Glomerular visceral epithelial cell (primary cell): ENCODE results near the gene SCP2.

Source experiments
- DNase-seq: peaks from one replicate; pipeline ENCODE4 v3.0.0-alpha.2; 2016; ENCODE audit errors: extremely low spot score

SCP2 gene

DNA sequence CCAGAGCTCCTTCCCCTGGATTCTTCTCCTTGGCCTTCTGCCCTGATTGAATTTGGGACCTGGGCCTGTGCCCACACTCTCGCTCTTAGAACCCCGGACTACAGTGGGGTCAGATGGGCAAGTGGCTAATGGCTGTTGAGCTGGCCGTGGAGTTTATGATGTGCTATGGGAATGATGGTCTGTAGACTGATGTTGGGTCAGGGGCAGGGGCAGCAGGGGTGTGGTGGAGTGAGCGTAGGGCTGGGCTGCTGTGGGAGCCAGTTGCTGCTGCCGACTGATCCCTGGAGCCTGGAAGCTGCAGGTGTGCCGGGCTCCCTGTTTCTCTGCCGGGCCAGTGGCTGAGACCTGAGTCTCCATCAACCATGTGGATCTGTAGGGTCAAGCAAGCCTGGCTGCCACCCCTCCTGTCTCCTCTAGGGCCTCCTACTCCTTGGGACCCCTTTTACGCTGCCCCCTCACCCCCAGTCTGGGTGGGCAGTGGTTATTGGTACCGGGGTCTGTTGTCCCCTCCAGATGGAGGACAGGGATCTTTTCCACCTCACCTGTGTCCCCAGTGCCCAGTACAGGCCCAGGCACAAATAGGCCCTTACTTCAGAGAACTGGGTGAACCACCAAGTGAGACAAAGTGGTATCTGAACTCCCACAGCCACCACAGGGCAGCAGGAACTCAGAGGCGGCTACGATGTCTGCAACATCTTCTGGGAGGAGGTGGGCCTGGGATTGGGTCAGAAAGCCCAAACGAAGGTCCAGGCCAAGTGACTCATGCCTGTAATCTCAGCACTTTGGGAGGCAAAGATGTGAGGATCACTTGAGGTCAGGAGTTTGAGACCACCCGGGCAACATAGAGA, 140.0 kb downstream of the SCP2 start:
- no peak for DNase-seq

DNA sequence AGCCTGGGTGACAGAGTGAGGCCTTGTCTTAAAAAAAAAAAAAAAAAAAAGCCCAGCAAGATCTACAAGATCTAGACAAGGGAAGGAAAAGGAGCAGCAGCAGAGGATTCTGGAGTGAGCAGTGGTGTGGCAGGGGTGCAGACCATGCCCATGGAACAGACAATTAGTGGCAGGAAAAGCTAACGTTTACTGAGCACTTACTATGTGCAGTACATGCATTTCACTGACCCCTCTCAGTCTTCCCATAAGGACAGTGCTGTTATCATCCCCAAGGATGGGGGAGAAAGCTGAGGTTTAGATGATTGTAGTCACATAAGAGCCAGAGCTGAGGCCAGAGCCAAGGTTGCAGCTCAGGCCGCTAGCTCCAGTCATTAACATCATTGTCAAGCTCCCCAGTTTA, 140.8 kb downstream of the SCP2 start:
- no peak for DNase-seq

DNA sequence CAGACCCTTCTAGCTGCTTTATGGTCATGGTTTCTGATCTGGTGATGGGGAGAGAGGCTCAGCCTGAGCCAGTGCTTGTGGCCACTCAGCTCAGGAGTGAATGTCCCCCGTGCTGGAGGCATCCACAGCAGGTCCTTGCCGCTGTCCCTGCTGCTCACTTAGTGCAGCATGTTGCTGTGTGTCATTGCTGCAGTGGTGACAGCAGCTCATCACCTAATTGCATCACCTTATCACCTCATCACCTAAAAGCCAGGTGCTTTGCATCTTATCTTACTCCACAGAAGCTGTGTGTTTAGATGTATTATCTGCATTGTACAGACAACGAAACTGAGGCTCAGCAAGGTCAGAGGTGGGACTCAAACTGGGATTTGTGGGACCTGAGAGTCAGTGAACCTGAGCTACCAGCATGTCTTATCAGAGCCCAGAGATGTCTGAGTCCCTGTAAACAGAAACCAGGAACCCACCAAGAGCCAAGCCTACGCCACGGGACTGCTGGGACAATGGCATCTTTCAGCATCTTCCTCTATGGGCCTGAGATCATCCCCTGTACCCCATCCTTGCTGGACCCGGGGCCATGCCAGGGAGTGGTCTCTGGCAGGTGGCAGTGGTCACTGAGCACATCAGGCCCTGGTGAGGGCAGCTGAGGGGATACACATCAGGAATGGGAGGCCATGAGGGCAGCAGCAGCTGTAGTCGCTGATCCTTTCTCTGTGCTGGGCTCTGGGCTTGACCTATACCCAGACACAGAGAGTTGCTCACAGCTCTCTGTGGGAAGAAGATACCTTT, 141.4 kb downstream of the SCP2 start:
- no peak for DNase-seq

DNA sequence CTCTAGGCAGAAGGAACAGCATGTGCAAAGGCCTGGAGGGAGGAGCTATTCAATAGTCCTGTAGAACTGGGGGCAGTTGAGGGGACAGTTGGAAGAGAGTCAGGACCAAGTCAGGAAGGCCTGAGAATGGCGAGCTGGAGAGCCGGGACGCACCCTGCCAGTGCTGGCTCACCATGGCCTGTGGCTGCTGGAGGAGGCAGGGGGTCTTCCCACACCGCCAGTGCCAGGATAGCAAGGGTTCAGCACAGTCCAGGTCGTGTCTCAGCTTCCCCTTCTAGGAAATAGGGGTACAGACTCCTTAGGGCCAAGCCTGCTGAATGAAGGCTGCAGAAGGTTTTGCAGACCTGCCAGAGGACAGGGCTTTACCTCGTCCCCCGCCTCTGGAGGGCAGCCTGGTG, 142.2 kb downstream of the SCP2 start:
- DNase-seq = no peak

DNA sequence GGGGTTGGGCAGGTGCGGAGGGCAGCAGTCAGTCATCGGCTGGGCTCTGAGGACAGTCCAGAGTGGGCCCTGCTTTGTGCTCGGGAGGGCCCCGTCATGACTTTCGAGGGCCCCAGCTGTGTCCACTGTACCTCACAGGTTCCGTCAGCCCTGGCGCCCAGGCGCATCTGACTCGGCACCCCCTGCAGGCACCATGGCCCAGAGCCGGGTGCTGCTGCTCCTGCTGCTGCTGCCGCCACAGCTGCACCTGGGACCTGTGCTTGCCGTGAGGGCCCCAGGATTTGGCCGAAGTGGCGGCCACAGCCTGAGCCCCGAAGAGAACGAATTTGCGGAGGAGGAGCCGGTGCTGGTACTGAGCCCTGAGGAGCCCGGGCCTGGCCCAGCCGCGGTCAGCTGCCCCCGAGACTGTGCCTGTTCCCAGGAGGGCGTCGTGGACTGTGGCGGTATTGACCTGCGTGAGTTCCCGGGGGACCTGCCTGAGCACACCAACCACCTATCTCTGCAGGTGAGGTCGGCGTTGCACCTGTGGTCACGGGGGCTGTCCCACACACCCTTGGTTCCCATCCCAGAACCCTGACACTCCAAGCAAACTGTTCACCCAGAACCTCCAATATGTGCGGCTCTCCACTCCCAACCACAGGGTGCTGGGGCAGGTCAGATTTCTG, 142.7 kb downstream of the SCP2 start:
- DNase-seq = no peak

DNA sequence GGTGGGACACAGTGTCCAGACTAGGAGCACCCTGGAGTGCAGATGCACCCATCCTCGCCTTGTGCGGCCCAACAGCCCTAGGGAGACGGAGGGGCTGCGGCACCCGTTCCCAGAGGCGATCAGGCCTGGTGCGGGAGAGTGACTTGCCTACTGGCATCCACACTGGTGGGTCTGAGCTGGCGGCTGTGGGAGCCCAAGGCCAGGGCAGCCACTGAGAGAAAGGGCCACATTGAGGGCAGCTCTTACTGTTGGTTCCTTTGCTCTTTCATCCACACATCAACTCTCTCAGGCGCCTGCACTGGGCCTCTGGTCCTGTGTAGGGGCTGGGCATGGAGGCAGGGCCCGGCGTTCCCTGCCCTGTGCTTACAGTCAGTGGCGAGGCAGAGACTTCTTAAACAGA, 143.5 kb downstream of the SCP2 start:
- no peak for DNase-seq

DNA sequence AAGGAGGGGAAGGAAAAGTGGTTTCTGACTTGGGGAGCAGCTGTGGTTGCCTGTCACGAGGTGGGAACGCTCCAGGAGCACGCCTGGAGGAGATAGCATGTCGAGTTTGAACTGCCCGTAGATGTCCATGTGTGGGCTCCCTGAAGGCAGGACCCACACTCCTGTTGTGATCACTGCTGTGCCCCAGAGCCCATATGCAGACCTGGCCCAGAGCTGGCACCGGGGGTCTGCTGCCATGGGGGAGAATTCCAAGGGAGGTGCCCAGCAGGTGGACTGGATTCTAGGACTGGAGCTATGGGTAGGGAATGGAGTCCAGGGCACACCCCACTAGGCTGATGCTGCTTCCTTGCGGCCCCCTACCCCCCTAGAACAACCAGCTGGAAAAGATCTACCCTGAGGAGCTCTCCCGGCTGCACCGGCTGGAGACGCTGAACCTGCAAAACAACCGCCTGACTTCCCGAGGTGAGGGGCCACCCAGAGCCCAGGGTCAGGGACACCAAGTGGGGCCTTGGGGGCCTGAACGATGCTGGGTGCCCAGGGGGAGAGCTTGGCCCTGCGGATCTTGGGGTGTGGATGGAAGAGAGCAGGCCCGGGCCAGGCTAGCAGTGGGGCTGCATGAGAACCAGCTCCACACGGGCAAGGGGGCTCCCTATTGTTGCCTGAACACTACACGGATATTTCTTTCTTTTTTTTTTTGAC, 144.2 kb downstream of the SCP2 start:
- no peak for DNase-seq

DNA sequence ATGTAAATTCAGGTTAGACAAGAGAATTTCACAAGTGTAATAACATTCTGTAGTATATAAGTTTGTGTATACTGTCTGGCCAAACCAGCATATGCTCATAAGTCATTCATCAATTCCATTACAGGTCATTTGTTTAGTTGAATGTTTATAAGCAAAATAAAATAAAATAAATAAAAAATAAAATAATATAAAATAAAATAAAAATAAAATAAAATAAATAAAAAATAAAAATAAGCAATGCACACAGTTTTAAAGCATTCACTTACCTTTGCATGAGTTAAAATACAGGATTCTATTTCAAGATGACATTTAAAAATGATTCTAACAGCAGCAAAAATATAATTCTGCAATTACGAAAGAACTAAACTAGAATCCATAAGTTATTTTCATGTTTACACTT, 144.8 kb downstream of the SCP2 start:
- DNase-seq = no peak

DNA sequence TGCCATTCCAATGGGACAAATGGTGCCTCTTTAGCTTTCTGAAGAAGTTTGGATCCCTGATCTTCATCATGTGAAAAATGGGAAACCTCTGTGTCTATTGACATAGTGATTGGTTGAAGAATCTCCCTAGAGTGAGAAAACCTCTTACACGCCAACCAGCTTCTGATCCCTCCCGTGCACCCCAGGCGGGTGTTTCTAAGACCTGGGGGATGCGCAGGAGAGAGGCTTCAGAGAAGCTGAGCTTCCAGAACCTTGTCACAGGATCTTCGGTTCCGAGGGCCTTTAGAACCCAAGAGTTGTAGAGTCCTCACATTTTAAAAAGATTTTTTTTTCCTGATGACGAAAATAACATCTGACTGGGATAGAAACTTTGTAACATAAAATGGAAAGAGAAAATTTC, 146.2 kb downstream of the SCP2 start:
- no peak for DNase-seq

DNA sequence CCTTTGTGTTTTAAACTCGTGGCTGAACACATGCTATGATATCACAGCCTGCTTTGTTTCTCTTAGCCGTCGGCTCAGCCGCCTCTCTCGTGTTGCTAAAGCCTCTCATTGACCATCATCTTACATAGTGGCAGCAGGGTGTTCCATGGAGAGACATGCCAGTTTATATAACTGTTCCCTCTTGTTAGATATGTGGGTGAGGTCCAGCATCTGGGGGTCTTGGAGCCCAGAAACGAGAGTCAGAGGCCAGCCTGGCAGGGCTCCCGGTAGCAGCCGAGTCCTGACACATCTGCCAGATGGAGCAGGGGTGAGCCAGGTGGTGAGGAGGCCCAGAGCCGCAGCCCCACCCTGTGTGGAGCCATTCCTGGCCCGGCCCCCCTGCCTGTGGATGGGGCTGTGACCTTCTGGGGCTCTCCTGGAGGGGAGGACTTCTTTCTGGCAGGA, 146.8 kb downstream of the SCP2 start:
- no peak for DNase-seq

DNA sequence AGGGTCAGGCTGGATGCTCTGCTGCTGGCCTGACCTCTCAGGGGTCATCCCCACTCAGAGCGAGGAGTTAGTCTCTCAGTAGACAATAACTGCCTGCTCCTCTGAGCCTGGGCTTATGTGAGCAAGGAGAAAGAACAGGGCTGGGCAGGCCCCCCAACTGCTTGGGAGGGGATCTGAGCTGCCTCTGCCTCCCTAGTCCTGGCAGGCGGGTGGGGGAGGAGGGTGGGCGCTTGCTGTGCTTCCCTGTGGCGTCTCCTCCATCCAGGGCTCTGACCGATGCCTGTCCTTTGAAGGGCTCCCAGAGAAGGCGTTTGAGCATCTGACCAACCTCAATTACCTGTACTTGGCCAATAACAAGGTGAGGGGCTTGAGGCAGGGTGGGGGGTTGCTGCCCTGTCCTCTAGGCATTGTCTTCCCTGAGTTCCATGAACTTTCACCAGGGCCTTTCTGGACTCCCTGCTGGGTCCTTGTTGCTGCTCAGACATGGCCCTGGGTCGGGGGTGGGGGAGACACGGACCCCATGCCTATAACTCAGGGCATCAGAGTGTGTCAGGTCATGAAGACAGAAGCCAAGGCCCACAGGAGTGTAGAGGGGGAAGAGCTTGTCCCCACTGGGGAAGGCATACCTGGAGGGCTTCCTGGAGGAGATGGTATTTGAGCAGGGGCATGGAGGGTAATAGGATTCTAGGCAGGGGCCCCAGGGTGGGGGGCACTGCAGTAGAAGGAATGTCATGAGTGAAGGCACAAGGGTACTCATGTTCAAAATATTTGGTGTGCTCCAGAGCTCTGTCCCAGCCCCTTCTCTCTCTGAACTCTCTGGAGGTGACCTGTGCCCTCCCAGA, 147.5 kb downstream of the SCP2 start:
- DNase-seq = no peak

DNA sequence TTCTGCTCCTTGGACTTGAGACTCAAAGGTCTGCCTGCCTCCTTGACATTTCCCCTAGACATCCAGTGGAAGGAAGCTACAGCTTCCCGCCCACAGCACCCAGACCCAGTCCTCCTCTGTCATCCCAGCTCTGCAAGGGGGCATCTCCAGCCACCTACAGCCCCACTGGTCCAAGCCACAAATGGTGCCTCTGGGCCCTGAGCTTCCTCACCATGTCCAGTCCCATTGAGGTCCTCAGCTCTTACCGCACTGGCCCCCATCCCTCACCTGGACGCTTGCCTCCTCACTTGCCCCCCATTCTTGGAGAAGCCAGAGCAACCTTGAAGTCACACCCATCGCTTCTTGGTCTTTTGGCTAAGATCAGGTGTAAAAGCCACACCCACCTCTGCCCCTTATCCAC, 148.1 kb downstream of the SCP2 start:
- no peak for DNase-seq

DNA sequence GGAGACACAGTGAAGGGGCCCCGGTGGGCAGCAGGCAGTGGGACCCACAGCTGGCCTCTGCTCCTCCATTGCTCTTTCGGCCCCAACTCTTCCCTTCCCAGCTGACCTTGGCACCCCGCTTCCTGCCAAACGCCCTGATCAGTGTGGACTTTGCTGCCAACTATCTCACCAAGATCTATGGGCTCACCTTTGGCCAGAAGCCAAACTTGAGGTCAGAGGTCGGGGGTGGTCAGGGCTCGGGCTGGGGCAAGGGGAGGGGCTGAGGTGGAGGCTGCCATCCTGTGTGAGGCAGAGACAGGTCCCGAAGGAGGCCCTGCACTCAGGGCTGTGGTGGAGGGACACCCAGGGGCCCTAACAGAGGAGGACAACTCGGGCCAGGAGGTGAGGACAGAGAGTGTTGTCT, 148.7 kb downstream of the SCP2 start:
- DNase-seq = no peak

DNA sequence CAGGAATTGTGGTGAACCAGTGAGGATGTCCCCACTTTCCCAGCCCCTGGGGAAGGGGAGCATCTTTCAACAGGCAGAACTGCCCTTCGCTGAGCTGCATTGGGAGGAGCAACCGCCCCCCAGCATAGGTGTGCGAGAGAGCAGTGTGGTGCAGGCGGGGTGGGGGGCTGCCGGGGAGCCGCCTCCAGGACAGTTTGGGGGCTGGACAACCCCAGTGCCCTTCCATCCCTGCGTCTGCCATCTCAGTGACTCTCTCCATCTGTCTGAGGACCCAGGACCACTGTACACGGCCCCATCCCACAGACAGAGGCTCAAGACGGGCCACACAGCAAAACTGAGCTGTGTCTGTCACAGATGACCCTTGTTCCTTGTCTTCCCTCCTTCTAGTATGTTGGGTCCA, 149.1 kb downstream of the SCP2 start:
- no peak for DNase-seq

DNA sequence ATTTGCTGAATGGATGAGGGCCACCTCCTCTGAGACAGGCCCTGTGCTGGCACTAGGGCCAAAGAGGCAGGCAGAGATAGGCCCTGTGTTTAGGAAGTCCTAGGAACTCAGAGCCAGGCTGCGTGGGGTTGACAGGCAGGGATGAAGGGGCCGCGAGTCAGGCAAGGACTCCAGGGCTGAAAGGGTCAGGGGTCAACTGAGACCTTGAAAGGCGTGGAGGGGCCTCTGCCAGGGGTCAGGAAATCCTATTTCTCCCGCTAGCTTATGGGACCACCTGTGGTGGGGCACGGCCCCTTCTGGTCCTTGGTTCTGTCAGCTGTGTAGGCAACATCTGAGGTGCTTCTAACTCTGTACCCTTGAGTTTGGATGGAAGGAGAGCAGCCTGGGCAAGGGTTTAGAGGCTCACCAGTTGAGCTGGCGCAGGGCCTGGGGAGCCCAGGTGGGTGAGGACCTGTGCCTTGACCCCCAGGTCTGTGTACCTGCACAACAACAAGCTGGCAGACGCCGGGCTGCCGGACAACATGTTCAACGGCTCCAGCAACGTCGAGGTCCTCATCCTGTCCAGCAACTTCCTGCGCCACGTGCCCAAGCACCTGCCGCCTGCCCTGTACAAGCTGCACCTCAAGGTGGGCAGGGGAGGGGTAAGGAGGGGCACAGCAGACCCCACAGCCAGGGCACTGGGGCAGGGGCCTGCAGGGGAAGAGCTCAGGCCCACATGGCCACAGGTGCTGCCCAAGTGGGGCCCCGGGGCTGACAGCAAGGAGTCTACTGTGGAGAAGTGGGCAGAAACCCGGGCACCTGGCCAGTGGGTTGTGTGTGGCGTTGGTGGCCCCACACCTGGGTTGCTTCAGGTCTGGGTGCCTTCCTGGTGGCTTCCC, 149.9 kb downstream of the SCP2 start:
- no peak for DNase-seq

DNA sequence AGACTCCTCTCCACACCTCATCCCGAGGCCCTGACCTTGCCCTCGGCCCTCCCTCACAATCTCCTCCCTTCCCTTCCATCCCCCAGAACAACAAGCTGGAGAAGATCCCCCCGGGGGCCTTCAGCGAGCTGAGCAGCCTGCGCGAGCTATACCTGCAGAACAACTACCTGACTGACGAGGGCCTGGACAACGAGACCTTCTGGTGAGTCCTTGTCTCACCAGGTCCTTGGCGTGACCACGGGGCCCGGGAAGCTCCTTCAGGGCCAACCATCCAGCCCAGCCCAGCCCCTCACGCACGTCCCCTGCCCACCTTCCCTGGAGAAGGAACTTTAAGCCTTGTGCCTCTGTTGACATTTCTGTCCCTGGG, 150.5 kb downstream of the SCP2 start:
- DNase-seq = no peak

DNA sequence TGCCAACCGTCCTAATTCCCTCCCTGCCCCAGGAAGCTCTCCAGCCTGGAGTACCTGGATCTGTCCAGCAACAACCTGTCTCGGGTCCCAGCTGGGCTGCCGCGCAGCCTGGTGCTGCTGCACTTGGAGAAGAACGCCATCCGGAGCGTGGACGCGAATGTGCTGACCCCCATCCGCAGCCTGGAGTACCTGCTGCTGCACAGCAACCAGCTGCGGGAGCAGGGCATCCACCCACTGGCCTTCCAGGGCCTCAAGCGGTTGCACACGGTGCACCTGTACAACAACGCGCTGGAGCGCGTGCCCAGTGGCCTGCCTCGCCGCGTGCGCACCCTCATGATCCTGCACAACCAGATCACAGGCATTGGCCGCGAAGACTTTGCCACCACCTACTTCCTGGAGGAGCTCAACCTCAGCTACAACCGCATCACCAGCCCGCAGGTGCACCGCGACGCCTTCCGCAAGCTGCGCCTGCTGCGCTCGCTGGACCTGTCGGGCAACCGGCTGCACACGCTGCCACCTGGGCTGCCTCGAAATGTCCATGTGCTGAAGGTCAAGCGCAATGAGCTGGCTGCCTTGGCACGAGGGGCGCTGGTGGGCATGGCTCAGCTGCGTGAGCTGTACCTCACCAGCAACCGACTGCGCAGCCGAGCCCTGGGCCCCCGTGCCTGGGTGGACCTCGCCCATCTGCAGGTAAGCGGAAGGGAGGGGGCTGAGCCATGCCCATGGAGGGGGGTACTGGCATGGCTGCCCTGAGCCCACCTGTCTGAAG, 151.4 kb downstream of the SCP2 start:
- DNase-seq = no peak

DNA sequence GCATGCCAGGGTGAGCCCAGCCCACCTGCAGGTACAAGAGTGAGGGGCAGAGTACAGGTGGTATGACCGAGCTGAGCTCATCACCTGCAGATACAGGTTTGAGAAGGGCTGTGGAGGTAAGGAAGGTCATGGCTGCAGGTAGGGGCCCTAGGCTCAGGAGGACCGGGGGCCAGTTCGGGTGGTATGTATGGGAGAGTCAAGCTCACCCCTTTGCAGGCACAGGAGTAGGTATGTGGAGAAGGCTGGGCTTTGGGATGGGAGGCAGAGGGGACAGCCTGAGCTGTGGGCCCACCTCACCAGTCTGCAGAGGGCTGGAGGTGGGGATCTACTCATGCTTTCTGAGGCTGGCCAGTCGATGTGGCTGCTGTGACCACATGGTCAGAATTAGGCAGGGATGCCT, 152.2 kb downstream of the SCP2 start:
- no peak for DNase-seq

DNA sequence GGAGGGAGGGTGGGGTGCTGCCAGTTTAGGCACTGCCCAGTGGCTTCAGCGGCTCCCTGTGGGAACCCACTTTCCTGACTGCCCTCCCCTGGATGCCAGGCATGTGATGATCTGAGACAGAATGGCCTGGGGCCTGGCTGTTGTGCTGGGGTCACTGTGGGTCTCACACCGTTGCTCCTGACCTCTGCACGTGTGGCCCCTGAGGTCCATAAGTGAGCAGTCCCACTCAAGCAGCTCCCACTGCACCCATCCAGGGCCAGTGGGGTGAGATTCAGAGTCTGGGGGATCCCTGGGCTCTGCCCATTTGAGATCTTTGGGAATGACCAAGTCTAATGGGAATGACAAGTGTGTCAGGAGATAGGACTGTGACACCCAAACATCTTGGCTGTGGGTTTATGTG, 153.0 kb downstream of the SCP2 start:
- no peak for DNase-seq
